Uterus (tissue), 2 donors: Measurements from ENCODE around the gene CA10.

Source experiments
- CTCF ChIP-seq, 4 experiments: fragments of 200-600 bp in 2 of 4; fragments of 450-650 bp in 2 of 4; sonication (generic) in 2 of 4; IDR thresholded peaks; one replicate each; pipeline ENCODE4 v1.5.1; 2016 to 2019; ENCODE audit warnings: antibody characterized with exemption in 4 of 4, mild to moderate bottlenecking in 2 of 4, moderate library complexity in 1 of 4
- POLR2A ChIP-seq, 2 donors: fragments of 450-650 bp; IDR thresholded peaks; one replicate each; pipeline ENCODE4 v1.6.1; 2016; ENCODE audit warnings: antibody characterized with exemption in 2 of 2, mild to moderate bottlenecking in 1 of 2, moderate library complexity in 1 of 2

- TF ChIP-seq CTCF (IDR thresholded peaks at IDR 0.05) (no peak), POLR2A (IDR thresholded peaks at IDR 0.05) (no peak)
These were observed 117.3 kb downstream of the CA10 start for GRCh38 chr17:52041123-52041617.
